DMS114 treated with DMSO at 0.1 percent for 48 hours (cell line): Measurements from ENCODE around the gene CHRNB2.

ENCODE experiments used
- DNase-seq: peaks from one replicate; lab custom pipeline; 2025; ENCODE audit not compliant: unreplicated experiment; lab: John Stamatoyannopoulos, UW

Gene CHRNB2

GRCh38 chr1:154552036-154552435 is 15.5 kb upstream of the CHRNB2 start:
- no peak for DNase-seq

GRCh38 chr1:154553056-154554030 is 14.2 kb upstream of the CHRNB2 start:
- no peak for DNase-seq

GRCh38 chr1:154556422-154556821 is 11.2 kb upstream of the CHRNB2 start:
- DNase-seq: no peak

- no peak for DNase-seq
Measured at GRCh38 chr1:154557248-154557938, 10.2 kb upstream of the CHRNB2 start.

- DNase-seq: no peak
Measured at GRCh38 chr1:154557939-154558719, 9.4 kb upstream of the CHRNB2 start, which contains the start of gene UBE2Q1. TSS of gene UBE2Q1 (minus strand) at chr1:154558662. CDS start at chr1:154558553, 109 bp downstream.

- peak; percentile 100 for DNase-seq
Measured at GRCh38 chr1:154558720-154559465, 8.7 kb upstream of the CHRNB2 start.

- DNase-seq: peak; percentile 93
Measured at GRCh38 chr1:154559466-154560044, 8.0 kb upstream of the CHRNB2 start.

- DNase-seq: no peak
Measured at GRCh38 chr1:154565876-154566275, 1.7 kb upstream of the CHRNB2 start.

GRCh38 chr1:154568157-154568815 is 708 bp downstream of the CHRNB2 start:
- DNase-seq: no peak

GRCh38 chr1:154571244-154571963 is 3.8 kb downstream of the CHRNB2 start:
- DNase-seq: no peak

GRCh38 chr1:154571964-154572288 is 4.3 kb downstream of the CHRNB2 start:
- DNase-seq: no peak

GRCh38 chr1:154572468-154573167 is 5.0 kb downstream of the CHRNB2 start:
- no peak for DNase-seq

GRCh38 chr1:154573168-154573510 is 5.6 kb downstream of the CHRNB2 start:
- DNase-seq: no peak

GRCh38 chr1:154574716-154575115 is 7.1 kb downstream of the CHRNB2 start:
- DNase-seq: no peak

- no peak for DNase-seq
Measured at GRCh38 chr1:154575147-154575927, 7.8 kb downstream of the CHRNB2 start.

- no peak for DNase-seq
Measured at GRCh38 chr1:154575951-154576566, 8.5 kb downstream of the CHRNB2 start.

- DNase-seq: no peak
Measured at GRCh38 chr1:154577346-154578057, 9.9 kb downstream of the CHRNB2 start.
